NB4 (cell line): ENCODE data around the gene ABCF2.

Experiments
- DNase-seq: peaks from one replicate; pipeline ENCODE4 v3.0.0; 2010; ENCODE audit warnings: low read depth
- H3K4me3 ChIP-seq: one replicate; pipeline ENCODE4 v1.5.1; 2011; ENCODE audit warnings: mild to moderate bottlenecking, low read depth, low read length, moderate library complexity
- CTCF ChIP-seq: IDR thresholded peaks from one replicate; pipeline ENCODE4 v1.5.1; 2012; ENCODE audit warnings: low read depth, low read length
- MAX ChIP-seq: IDR thresholded peaks from 2 replicates; pipeline ENCODE4 v1.6.1; 2011; ENCODE audit warnings: low read depth, low read length
- MYC ChIP-seq: IDR thresholded peaks from 2 replicates; pipeline ENCODE4 v1.6.1; 2011; ENCODE audit warnings: low read depth, low read length
- POLR2A ChIP-seq: IDR thresholded peaks from 2 replicates; pipeline ENCODE4 v1.6.1; 2011; ENCODE audit warnings: mild to moderate bottlenecking; ENCODE audit not compliant: insufficient read length; ENCODE audit errors: extremely low read depth

Gene ABCF2

GRCh38 chr7:151193203-151193978, 33.6 kb downstream of the ABCF2 start:
- TF ChIP-seq CTCF (no peak), MAX (no peak), POLR2A (no peak), MYC (no peak)
- no peak overlapping the region for H3K4me3 ChIP-seq
- DNase-seq = no peak

DNA sequence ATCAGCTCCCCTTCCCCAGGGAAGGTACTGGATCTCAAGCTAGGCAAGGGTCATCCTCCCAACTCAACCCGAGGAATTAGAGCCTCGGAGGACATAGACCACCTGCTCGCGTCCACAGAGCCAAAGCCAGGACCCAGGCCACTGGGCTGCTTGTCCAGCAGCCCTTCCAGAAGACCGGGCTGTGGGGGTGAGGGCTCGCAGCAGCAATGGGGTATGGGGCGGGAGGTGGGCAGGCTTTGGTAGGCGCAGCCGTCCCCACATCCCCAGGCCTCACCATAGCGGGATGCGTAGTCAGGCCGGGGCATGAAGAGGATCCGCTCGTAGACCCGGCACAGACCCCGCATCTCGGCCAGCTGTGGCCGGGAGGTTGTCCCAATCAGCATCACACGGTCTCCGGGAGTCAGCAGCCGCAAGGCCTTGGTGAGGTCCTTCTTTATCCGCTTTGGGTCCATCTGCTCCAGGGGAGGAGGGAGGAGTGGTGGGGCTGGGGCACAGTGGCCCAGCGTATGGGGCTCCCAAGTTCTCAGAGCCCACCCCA, 34.9 kb downstream of the ABCF2 start:
- no peak for DNase-seq
- H3K4me3 ChIP-seq = no peak overlapping the region
- TF ChIP-seq MYC (no peak), MAX (no peak), CTCF (no peak), POLR2A (no peak)

DNA sequence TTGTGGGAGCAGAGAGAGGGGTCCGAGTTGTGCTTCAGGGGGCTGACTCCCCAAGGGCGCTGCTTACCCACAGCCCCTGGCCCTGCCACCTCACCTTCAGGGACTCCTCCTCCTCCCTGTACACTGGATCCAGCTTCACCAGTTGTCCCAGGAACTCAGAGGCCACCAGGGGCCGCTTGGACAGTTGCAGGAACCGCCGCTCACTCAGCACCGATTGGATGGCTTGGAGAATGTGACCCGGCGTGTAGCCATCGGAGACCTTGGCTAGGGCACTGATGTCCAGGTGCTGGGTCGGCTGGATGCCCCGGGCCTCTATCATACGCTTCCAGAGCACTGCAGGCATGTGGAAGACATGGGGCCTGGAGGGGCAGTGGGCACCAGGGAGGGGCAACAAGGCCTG, 35.5 kb downstream of the ABCF2 start:
- TF ChIP-seq POLR2A = no peak
- TF ChIP-seq MYC = no peak
- no peak for TF ChIP-seq CTCF
- TF ChIP-seq MAX = no peak
- no peak for DNase-seq
- no peak overlapping the region for H3K4me3 ChIP-seq

- DNase-seq = no peak
- no peak overlapping the region for H3K4me3 ChIP-seq
- TF ChIP-seq POLR2A (no peak), MAX (no peak), CTCF (no peak), MYC (no peak)
These were observed 38.0 kb downstream of the ABCF2 start for GRCh38 chr7:151189038-151189437.

- DNase-seq = no peak
- H3K4me3 ChIP-seq = no peak overlapping the region
- TF ChIP-seq CTCF (no peak), POLR2A (no peak), MAX (no peak), MYC (no peak)
These were observed 38.8 kb downstream of the ABCF2 start for GRCh38 chr7:151188252-151188542.
